OCI-LY7 (cell line): Measurements from ENCODE around the gene CDH22. TPM values are rescaled to one million over a fixed set of nuclear protein-coding genes. Genes with fewer than 3 reads are reported as not detected.

Experiments used
- BruUV-seq: library from RNA; stranded (reverse); fragments of 400-500 nt; replicated peaks from 2 replicates; lab custom pipeline; 2021; lab: Mats Ljungman, UMichigan
- CTCF ChIA-PET: fragments of 300-600 bp; sonication (Branson Sonifier 250); formaldehyde crosslinking; loops from one replicate; lab custom pipeline; 2022; ENCODE audit warnings: antibody characterized with exemption; ENCODE audit not compliant: unreplicated experiment; lab: Charles Lee
- POLR2A ChIA-PET: fragments of 300-600 bp; sonication (Branson Sonifier 250); formaldehyde crosslinking; loops from one replicate; lab custom pipeline; 2022; ENCODE audit warnings: antibody characterized with exemption; lab: Charles Lee
- DNase-seq: peaks from one replicate; pipeline ENCODE4 v3.0.0-alpha.2; 2015; ENCODE audit warnings: low spot score
- H2AFZ ChIP-seq: fragments of 200-600 bp; sonication (generic), shearing (Covaris generic); 2 replicates; pipeline ENCODE4 v1.6.1; 2014; ENCODE audit warnings: mild to moderate bottlenecking, antibody characterized with exemption, low read length, moderate library complexity
- H3K27ac ChIP-seq: fragments of 200-600 bp; sonication (generic); 2 replicates; pipeline ENCODE4 v1.5.1; 2014; ENCODE audit warnings: mixed run types, low read depth, mild to moderate bottlenecking, moderate library complexity, low read length, inconsistent platforms; ENCODE audit not compliant: poor library complexity, severe bottlenecking
- H3K36me3 ChIP-seq: fragments of 200-600 bp; sonication (generic); 2 replicates; pipeline ENCODE4 v1.6.1; 2014; ENCODE audit warnings: mild to moderate bottlenecking, antibody characterized with exemption, low read length, moderate library complexity, mixed read lengths; ENCODE audit not compliant: insufficient read depth
- H3K4me1 ChIP-seq: fragments of 200-600 bp; sonication (generic); 2 replicates; pipeline ENCODE4 v1.5.1; 2014; ENCODE audit warnings: mild to moderate bottlenecking, low read length; ENCODE audit not compliant: insufficient read depth, poor library complexity, severe bottlenecking
- H3K4me2 ChIP-seq: fragments of 200-600 bp; sonication (generic); 2 replicates; pipeline ENCODE4 v1.6.1; 2014; ENCODE audit warnings: mild to moderate bottlenecking, low read length
- H3K4me3 ChIP-seq: fragments of 200-600 bp; sonication (generic); 2 replicates; pipeline ENCODE4 v1.5.1; 2014; ENCODE audit warnings: mild to moderate bottlenecking, low read depth, low read length; ENCODE audit not compliant: poor library complexity, severe bottlenecking
- H3K79me2 ChIP-seq: fragments of 200-600 bp; sonication (generic); 2 replicates; pipeline ENCODE4 v1.6.1; 2016; ENCODE audit warnings: low read depth, mild to moderate bottlenecking, low read length, moderate library complexity, mixed read lengths; ENCODE audit not compliant: insufficient read depth
- H3K9me2 ChIP-seq: fragments of 200-600 bp; sonication (generic); 2 replicates; pipeline ENCODE4 v1.6.1; 2016; ENCODE audit warnings: mild to moderate bottlenecking, low read length, mixed read lengths; ENCODE audit not compliant: insufficient read depth
- H3K9me3 ChIP-seq: fragments of 200-600 bp; sonication (generic); 2 replicates; pipeline ENCODE4 v1.6.1; 2014; ENCODE audit warnings: mild to moderate bottlenecking, mixed run types, low read length, mixed read lengths
- H4K20me1 ChIP-seq: fragments of 200-600 bp; sonication (generic); 2 replicates; pipeline ENCODE4 v1.6.1; 2014; ENCODE audit warnings: mild to moderate bottlenecking, antibody characterized with exemption, low read length, moderate library complexity, mixed read lengths; ENCODE audit not compliant: insufficient read depth
- EZH2phosphoT487 ChIP-seq: fragments of 200-600 bp; sonication (generic); IDR thresholded peaks from 2 replicates; pipeline ENCODE4 v1.6.1; 2018; ENCODE audit warnings: low read depth, borderline replicate concordance, mild to moderate bottlenecking, mixed run types, antibody characterized with exemption, low read length, moderate library complexity, mixed read lengths
- intact Hi-C: fragments of 100-400 bp; cut with micrococcal nuclease; formaldehyde crosslinking; loops from one replicate; pipeline ENCODE4 v1.10.0; 2022; ENCODE audit not compliant: unreplicated experiment
- total RNA-seq, 2 experiments: library from RNA; depleted of rRNA in 1 of 2; stranded (reverse); fragments of >200 nt in 1 of 2; shearing (Covaris generic) in 1 of 2; gene quantifications; 2 replicates each; pipeline ENCODE4 v1.2.3, GENCODE V29; 2014 to 2022
- TF ChIP-seq, protein P1 (sequence below): fragments of 200-600 bp; sonication (generic); conservative IDR thresholded peaks from 2 replicates; pipeline ENCODE4 v1.5.1; 2014; ENCODE audit warnings: mild to moderate bottlenecking, antibody characterized with exemption, low read length, moderate library complexity, mixed read lengths

The CDH22 gene
- total RNA-seq, 2 experiments from 2014 or later = not detected

DNA sequence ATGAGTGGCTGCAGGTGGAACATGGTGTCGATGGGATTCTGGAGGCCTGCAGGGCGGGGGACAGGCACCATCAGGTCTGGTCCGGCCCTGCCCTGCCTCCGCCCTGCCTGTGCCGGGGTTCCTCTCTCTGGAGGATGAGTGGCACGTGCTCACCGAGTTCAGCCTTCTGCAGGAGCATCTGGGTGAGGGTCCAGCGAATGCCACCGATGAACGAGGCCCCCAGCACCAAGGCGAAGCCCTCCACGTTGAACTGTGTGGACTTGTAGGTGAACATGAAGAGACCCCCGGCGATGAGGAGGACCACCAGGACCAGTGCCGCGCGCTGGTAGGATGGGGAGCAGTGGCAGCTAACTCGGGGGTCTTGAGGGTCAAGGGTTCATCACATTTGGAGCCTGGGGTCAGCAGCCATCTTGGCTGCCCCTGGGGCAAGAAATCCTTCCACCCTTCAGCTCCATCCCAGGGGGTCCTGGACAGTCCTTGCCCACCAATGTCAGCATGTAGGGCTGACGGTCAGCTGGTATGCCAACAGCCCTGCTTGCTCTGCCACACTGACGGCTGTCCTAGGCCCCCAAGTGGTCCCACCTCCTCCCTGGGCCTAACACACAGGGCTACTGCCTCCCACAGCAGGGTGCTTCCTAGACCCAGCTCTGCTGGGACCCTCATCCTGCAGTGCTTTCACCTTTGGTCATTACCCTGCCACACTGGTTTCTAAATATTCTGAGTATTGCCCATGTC is 46.8 kb upstream of the CDH22 start:
- DNase-seq = no peak
- peaks cover 9% of the 10 kb centered on the region; the same call in 1 of the 2 replicates for H3K36me3 ChIP-seq
- POLR2A ChIA-PET = no interaction called here
- no peaks in the 10 kb centered on the region for H4K20me1 ChIP-seq
- no peaks in the 10 kb centered on the region for H3K9me3 ChIP-seq
- TF ChIP-seq, protein P1, sequence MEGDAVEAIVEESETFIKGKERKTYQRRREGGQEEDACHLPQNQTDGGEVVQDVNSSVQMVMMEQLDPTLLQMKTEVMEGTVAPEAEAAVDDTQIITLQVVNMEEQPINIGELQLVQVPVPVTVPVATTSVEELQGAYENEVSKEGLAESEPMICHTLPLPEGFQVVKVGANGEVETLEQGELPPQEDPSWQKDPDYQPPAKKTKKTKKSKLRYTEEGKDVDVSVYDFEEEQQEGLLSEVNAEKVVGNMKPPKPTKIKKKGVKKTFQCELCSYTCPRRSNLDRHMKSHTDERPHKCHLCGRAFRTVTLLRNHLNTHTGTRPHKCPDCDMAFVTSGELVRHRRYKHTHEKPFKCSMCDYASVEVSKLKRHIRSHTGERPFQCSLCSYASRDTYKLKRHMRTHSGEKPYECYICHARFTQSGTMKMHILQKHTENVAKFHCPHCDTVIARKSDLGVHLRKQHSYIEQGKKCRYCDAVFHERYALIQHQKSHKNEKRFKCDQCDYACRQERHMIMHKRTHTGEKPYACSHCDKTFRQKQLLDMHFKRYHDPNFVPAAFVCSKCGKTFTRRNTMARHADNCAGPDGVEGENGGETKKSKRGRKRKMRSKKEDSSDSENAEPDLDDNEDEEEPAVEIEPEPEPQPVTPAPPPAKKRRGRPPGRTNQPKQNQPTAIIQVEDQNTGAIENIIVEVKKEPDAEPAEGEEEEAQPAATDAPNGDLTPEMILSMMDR = no peak
- H3K4me2 ChIP-seq = no peak overlapping the region
- no TSS peak for BruUV-seq
- CTCF ChIA-PET = no interaction called here
- no peaks in the 10 kb centered on the region for H3K9me2 ChIP-seq
- no peak overlapping the region for H3K4me3 ChIP-seq
- intact Hi-C loops = no loop called here
- H3K4me1 ChIP-seq = peaks cover 13% of the 10 kb centered on the region
- H3K79me2 ChIP-seq = no peaks in the 10 kb centered on the region
- no peak overlapping the region for H3K27ac ChIP-seq
- no peak overlapping the region for H2AFZ ChIP-seq

DNA sequence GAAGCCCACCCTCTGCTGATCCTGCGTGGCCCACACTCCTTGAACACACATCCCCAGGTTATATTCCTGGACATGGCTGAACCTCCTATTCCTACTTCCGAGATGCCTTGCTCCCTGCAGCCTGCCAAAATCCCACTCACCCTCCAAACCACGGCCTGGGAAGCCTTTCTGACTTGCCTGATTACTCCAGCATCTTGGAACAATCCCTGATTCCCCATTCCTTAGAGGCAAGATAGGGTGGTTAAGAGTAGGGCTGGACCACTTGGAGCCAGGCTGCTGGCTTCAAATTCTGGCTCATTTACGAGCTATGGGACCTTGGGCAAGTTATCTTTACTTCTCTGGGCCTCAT is 45.9 kb upstream of the CDH22 start:
- no peak overlapping the region for H3K27ac ChIP-seq
- TF ChIP-seq EZH2phosphoT487 = no peak
- TF ChIP-seq, protein P1 = no peak
- H3K36me3 ChIP-seq = peaks cover 9% of the 10 kb centered on the region; the same call in 1 of the 2 replicates
- H2AFZ ChIP-seq = no peak overlapping the region
- ChIA-PET CTCF (no interaction called here), POLR2A (no interaction called here)
- H3K9me3 ChIP-seq = no peaks in the 10 kb centered on the region
- DNase-seq = no peak
- intact Hi-C loops = no loop called here
- no peak overlapping the region for H3K4me3 ChIP-seq
- no peaks in the 10 kb centered on the region for H3K9me2 ChIP-seq
- H3K4me1 ChIP-seq = peaks cover 19% of the 10 kb centered on the region
- TSS peak; percentile 29 for BruUV-seq
- H4K20me1 ChIP-seq = no peaks in the 10 kb centered on the region
- no peak overlapping the region for H3K4me2 ChIP-seq
- H3K79me2 ChIP-seq = no peaks in the 10 kb centered on the region

DNA sequence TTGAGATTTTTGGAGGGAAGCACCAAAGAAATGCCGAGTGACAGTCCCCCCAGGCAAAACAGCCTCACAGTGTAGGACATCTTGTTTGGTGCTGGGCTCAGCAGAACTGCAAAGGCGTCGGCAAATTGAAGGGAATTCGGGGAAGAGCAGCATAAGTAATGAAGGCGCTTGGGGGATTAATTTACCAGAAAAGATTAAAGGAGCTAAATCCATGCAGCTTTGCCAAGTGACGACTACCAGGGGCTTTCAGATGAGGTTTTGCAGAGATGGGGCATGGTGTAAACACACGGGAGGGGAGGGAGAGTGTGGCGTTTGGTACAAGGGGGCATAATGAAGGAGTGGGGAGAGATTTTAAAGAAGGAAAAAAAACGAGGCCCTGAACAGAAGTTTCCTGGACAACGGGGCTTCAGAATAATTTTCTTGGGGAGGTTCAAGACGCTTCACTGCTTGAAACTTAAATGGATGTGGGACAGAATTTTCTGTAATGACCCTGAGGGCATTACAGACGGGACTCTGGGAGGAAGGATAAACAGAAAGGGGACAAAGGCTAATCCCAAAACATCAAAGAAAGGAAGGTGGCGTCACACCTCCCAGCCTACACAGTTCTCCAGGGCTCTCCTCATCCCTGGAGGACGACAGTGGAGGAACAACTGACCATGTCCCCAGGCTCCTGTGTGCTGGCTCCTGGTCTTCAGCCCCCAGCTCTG is 45.4 kb upstream of the CDH22 start:
- no peak overlapping the region for H2AFZ ChIP-seq
- POLR2A ChIA-PET = no interaction called here
- BruUV-seq = no TSS peak

More for the DNA sequence above, 45.4 kb upstream of the CDH22 start:
- CTCF ChIA-PET = no interaction called here
- intact Hi-C loops = no loop called here
- Histone ChIP-seq H3K4me2 (no peak overlapping the region), H3K4me3 (no peak overlapping the region), H3K27ac (no peak overlapping the region), H3K9me2 (no peaks in the 10 kb centered on the region), H4K20me1 (no peaks in the 10 kb centered on the region), H3K36me3 (peaks cover 9% of the 10 kb centered on the region; the same call in 1 of the 2 replicates), H3K9me3 (no peaks in the 10 kb centered on the region), H3K79me2 (no peaks in the 10 kb centered on the region), H3K4me1 (peaks cover 24% of the 10 kb centered on the region)
- DNase-seq = no peak
- TF ChIP-seq EZH2phosphoT487 = no peak
- TF ChIP-seq, protein P1 = no peak
